ENCODE results near the gene URGCP. TPM values are rescaled to one million over a fixed set of nuclear protein-coding genes. Genes with fewer than 3 reads are reported as not detected.
A peak's percentile ranks its signal among the peaks of the same experiment; 100 is the strongest.

Gene URGCP
- total RNA-seq, 4 donors from 2014 or later = 33.2 to 51.6 (median 41.0) TPM

GRCh38 chr7:43922726-43923125 is 16.3 kb upstream of the URGCP start:
- Histone ChIP-seq H3K4me1 (peaks cover 8 to 29% of the 10 kb centered on the region in 2 donors), H3K36me3 (no peaks in the 10 kb centered on the region), H3K27me3 (no peaks in the 10 kb centered on the region), H3K27ac (no peak overlapping the region), H3K9me3 (no peaks in the 10 kb centered on the region), H3K4me3 (replicated peaks in 1 of 3) (no peak overlapping the region)
- no peak for DNase-seq
- 91 to 96% methylated on average over 4 of the region's 4 CpGs for WGBS, 2 donors
- TF ChIP-seq POLR2A (IDR thresholded peaks at IDR 0.05) = no peak
- TF ChIP-seq CTCF (IDR thresholded peaks at IDR 0.05) = no peak
- intact Hi-C loops (cut with DNase I) = no loop called here

- intact Hi-C loops (cut with DNase I) = no loop called here
- no peak for TF ChIP-seq CTCF (IDR thresholded peaks at IDR 0.05)
- TF ChIP-seq POLR2A (IDR thresholded peaks at IDR 0.05) = no peak
- H3K27me3 ChIP-seq = no peaks in the 10 kb centered on the region
- no peaks in the 10 kb centered on the region for H3K9me3 ChIP-seq
- no peak overlapping the region for H3K27ac ChIP-seq
- no peak overlapping the region for H3K4me3 ChIP-seq (replicated peaks in 1 of 3)
- DNase-seq = no peak
- WGBS, 2 donors = 61 to 74% methylated on average over 2 of the region's 2 CpGs
- no peaks in the 10 kb centered on the region for H3K36me3 ChIP-seq
- H3K4me1 ChIP-seq = peaks cover 8 to 24% of the 10 kb centered on the region in 2 donors
These were observed 15.0 kb upstream of the URGCP start for GRCh38 chr7:43921423-43921822.

GRCh38 chr7:43915907-43916306 is 9.5 kb upstream of the URGCP start:
- Histone ChIP-seq H3K27ac (no peak overlapping the region), H3K4me3 (replicated peaks in 1 of 3) (no peak overlapping the region), H3K36me3 (no peaks in the 10 kb centered on the region), H3K9me3 (no peaks in the 10 kb centered on the region), H3K4me1 (peaks cover 4 to 11% of the 10 kb centered on the region in 2 donors), H3K27me3 (no peaks in the 10 kb centered on the region)
- TF ChIP-seq CTCF (IDR thresholded peaks at IDR 0.05) = no peak
- no peak for TF ChIP-seq POLR2A (IDR thresholded peaks at IDR 0.05)
- no peak for DNase-seq
- 96 to 97% methylated on average over 5 of the region's 5 CpGs for WGBS, 2 donors
- intact Hi-C loops (cut with DNase I) = no loop called here

GRCh38 chr7:43914795-43915194 is 8.4 kb upstream of the URGCP start:
- WGBS, 2 donors = 92% methylated on average over 5 of the region's 5 CpGs
- Histone ChIP-seq H3K27me3 (no peaks in the 10 kb centered on the region), H3K4me1 (peaks cover 0 to under 1% of the 10 kb centered on the region in 2 donors), H3K9me3 (no peaks in the 10 kb centered on the region), H3K4me3 (replicated peaks in 1 of 3) (no peak overlapping the region), H3K36me3 (no peaks in the 10 kb centered on the region), H3K27ac (no peak overlapping the region)
- intact Hi-C loops (cut with DNase I) = no loop called here
- TF ChIP-seq CTCF (IDR thresholded peaks at IDR 0.05) (no peak), POLR2A (IDR thresholded peaks at IDR 0.05) (no peak)
- no peak for DNase-seq

- intact Hi-C loops (cut with DNase I) = no loop called here
- Histone ChIP-seq H3K4me1 (peaks cover 16 to 37% of the 10 kb centered on the region in 2 donors), H3K36me3 (no peaks in the 10 kb centered on the region), H3K27me3 (no peaks in the 10 kb centered on the region), H3K27ac (peak overlapping the region; percentile 54 to 82 (median 74)), H3K4me3 (replicated peaks in 1 of 3) (peak overlapping the region in 2 of 3 donors; percentile 30 to 69), H3K9me3 (no peaks in the 10 kb centered on the region)
- DNase-seq = peak; percentile 23 to 38
- WGBS, 2 donors = 1 to 2% methylated on average over 13 to 14 of the region's 43 CpGs
- no peak for TF ChIP-seq CTCF (IDR thresholded peaks at IDR 0.05)
- no peak for TF ChIP-seq POLR2A (IDR thresholded peaks at IDR 0.05)
These were observed 453 bp downstream of the URGCP start for GRCh38 chr7:43905956-43906330.

All from thyroid gland (tissue), 4 donors.